ENCODE data around the gene NEURL3.

NEURL3 gene

DNA sequence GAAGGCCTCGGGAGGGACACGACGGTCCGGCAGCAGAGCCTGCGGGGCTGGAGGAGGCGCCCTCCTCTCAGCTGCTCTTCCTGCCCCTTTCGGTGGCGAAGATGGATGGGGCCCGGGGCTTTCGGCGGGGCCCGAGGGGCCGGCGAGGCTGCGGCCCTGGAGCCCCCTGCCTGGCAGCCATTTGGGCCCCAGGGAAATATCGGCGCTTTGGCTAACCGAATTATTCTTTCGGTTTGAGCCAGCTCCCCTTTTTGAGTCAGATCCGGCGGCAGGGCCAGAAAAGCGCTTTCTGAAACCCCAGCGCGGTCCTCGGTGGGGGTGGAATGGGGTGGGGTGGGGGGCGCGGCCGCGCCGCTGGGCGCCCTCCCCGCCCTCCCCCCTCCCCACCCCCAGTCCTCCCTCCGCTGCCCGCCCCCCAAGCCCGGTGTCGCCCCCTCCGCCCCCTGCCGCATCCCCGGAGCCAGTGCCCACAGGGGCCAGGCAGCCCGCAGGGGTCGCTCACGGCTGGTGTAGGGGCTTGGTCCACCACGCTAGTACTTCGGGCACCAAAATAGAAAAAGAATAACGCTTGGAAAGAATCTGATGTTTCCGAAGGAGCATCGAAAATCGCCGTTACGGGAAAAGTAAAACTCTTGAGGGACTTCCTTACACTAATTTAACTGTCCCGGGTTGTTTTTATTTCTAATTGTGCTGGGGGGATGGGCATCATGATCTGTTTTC, 22.3 kb upstream of the NEURL3 start:
- peak; percentile 31 for DNase-seq (ENCODE audit: low read depth)

DNA sequence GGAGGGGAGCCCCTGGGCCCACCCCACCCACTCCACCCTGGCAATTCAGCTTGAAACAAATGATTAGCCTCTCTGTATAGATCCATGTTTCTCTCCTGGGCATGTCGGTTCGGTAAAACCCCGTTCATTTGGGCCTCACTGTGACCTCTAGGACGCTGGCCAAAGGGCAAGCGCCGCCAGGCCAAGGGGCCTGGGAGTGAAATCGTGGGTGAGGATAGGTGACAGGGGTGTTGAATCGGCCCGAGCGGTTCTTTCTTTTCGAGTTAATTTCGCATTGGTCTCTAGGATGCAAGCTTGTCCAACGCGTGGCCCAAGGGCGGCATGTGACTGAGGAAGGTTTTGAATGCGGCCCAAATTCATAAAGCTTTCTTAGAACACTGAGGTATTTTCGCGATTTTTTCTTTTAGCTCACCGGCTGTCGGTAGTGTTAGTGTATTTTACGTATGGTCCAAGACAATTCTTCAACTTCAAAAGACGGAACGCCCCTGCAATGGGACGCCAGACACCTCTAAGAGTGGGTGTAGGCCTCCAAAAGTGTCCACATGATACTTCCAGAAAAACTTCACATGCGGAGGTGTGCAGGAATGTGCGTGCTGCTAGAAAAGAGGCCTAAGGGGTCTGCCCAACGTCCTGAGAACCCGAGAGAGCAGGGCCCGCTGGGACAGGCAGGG, 21.6 kb upstream of the NEURL3 start:
- DNase-seq (ENCODE audit: low read depth): no peak

DNA sequence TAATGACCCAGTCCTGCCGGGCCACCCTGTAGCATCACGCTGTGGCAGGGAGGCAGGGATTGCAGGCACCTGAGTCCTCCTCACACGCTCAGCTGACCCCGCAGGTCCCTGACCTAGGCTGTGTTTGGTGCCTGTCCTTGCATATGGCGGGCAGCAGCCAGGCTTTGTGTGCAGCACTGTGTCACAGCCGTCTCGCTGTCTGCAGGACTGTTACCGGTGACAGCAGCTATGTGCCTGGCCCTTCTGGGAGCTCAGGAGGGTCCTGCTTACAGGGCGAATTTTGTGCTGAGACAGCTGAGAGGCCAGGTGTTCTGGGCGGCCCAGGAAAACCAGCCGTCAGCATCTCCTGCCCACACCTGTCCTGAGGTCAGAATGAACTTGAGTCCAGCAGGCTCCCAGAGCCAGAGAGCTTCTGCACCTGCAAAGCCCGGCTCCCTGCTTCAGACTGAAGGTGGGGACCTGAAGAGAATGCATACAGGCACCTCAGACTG, 21.0 kb upstream of the NEURL3 start:
- DNase-seq (ENCODE audit: low read depth): no peak

DNA sequence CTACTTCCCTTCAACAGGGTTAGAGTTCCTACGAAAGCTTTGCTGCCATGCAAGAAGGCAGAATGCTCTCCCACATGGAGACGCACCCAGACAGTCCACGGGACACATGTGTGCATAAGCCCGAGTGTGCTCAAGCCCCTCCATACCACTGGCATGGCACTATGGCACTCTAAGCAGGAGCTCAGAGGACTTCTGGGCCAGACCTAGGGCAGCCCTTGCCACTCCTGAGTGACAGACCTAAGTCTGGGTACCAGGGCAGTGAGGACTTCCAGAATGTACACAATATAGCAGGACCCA, 20.0 kb upstream of the NEURL3 start:
- DNase-seq (ENCODE audit: low read depth): no peak

DNA sequence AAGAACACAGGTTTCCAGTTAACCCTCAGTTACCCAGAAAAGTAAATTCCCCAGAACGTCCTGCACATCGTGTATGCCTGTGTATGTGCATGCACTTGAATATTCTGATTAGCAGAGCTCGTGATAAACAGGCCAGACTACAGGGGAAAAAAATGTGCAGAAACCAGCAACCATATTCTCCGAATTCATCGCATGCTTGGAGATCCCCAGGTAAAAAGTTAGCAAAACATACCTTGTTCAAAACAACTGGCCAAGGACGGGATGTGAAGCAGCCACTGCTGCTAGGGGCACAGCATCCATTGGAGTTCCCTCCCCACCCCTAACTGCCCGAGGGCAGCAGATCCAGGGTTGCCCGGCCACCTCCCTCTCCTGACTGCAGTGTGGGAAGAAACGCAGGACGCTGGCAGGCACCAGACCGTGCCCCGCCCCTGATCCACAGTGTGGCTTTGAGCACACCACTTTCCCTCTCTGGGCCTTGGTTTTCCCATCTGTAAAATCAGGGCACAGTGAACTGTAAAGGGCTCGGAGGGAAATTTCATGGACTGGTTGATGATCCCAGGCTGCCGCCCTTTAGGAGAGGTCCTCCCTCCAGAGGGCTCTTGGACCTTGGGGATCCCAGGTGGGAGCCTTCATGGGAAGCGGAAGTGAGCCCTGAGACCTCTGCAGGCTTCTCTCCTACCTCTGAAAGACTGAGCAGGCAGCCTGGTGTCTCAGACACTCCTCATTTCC, 19.5 kb upstream of the NEURL3 start:
- no peak for DNase-seq (ENCODE audit: low read depth)

DNA sequence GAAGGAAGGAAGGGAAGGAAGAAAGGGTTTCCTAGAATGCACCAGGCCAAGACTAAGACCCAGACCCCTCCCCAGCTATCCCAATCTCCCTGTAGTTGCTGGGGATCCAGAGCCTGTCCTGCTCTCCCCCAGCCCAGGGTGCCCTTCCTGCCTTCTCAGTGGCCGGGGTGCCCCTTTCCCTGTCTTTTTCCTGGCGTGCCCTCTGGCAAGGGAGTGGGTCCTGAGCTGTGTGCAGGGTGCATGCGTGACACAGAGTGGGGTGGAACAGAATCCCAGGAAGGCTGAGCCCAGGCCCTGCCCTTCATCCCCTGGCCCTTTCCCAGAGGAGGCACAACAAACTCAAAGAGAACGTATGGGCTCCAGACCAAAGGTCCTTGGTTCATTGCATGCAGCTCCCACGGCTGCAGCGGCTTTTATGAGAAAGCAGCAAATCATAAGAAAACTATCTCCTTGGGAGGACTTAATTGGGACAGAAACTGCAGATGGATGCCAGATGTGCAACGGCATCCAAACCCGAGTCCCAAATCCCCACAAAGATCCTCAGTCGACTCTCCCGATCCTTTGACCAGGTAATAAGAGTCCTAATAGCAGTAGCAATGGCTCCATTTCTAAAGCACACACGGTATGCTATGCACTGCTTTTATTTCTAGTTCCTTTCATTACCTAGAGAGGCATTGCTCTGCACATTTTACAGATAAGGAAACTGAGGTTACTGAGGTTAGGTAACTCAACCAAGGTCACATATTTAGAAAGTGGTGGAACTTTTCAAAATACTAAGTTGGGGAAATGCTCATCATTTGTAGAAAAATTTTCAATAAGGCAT, 18.7 kb upstream of the NEURL3 start:
- no peak for DNase-seq (ENCODE audit: low read depth)

DNA sequence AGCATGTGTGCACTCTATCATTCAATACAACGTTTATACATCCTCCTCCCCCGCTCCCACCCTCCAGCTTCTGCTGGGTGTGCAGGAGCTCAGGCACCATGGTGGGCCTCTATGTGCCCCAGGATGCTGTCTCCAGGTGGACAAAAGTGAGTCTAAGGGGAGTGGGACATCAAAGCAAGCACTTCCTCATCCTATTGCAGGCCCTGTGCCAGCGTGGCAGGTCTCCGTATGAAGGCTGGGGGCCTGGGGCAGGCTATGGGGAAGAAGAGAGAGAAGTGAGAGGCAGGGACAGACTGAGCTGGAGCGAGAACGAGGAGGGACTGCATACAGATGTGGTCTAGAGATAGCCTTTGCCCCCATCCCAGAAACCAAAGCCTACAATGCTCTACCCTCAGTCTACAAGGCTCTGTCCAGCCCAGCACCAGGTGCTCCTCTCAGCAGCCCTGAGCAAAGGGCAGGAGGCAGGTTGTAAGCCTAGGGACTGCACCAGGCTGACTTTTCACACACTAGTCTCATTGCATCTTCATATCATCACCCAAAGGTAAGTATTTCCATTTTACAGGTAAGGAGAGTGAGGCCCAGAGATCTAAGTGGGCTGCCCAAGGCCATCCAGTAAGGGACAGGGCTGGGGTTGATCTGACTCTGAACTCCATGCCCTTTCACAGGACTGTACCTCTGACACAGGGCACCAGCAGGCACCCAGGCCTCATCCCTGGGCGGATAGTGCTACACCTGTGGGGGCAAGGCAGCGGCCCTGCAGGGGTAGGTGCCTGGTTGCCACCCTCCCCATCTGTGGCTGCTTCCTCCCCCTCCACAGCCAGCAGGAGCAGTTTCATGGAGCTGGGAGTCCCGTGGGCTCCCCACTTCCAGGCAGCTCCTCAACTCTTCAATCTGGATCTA, 17.4 kb upstream of the NEURL3 start:
- DNase-seq (ENCODE audit: low read depth): no peak

DNA sequence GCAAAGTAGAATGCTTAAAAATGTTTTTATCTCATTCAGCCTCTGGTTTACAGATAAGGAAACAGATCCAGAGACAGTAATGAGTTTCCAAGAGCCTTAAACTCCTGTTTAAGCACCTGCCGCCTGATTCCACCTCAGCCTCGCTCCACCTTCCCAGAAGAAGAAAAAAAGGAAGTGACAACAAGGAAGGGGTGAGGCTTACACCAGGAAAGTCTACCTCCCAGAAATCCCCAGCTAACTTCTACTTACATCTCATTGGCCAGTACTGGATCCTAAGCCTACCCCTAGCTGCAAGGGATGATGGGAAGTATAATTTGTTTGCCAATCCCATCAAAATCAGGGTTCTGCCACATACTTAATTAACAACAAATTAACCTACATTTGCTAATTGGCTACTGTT, 16.1 kb upstream of the NEURL3 start:
- no peak for DNase-seq (ENCODE audit: low read depth)

DNA sequence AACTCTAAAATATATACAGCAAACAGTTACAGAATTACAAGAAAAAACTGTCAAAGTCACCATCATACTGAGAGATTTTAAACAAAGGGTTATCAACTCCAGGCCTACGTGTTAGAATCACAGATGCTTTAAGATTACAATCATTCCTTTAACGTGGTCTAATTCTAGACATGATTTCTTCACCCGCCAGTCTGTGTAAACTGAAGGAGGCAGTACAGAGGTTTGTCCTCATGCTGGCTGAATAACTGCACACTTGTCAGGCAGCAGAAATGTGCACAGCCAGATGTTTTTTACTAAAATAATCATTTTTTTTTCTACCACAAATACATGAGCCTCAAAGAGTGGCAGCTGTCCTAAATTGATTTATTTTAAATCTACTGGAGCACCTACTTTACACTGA, 15.5 kb upstream of the NEURL3 start:
- no peak for DNase-seq (ENCODE audit: low read depth)

DNA sequence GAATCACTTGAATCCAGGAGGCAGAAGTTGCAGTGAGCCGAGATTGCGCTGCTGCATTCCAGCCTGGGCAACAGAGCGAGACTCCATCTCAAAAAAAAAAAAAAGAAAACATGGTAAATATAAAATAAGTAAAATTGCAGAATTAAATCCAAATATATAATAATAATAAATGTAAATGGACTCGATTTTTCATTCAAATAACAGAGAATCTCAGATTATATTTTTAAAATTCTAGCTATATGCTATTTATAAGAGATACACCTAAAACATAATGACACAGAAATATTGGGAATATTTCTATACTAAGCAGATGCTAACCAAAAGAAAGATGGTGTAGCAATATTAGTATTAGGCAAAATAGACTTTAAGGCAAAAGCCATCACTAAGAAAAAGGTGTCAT, 15.1 kb upstream of the NEURL3 start:
- DNase-seq (ENCODE audit: low read depth): no peak

DNA sequence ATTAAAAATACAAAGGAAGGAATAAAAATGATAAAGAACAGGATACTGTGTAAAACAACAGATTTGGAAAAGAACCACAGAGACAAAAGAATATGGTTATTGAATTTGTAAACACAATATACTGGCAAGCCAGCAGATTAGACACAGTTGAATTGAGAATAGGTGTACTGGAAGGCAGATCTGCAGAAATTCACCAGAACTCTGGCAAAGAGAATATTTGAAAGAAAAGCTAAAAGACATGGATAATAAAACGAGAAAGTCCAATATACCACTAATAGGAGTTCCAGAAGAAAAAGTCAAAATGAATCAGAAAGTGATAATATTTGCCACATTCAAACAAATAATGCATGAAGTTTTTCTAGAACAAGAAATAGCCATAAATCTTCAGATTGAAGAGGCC, 11.9 kb upstream of the NEURL3 start:
- no peak for DNase-seq (ENCODE audit: low read depth)

DNA sequence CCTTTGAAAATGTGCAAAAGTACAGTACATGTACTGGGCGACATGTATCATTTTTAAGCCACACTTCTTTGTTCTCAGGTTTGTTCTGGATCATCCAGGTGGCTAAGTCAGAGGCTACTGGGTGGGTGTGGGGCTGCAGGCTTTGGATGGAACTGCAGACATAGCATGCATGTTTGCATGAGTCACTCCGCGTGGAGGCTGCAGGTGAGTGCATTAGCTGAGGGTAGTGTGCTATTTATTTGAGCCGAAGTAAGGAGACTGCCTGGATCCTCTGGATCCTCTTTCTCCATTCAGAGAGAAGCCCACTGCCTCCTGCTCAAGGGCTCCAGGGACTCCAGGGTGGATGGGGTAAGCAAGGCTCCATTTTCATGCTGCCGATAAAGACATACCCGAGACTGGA, 9.4 kb upstream of the NEURL3 start:
- no peak for DNase-seq (ENCODE audit: low read depth)

DNA sequence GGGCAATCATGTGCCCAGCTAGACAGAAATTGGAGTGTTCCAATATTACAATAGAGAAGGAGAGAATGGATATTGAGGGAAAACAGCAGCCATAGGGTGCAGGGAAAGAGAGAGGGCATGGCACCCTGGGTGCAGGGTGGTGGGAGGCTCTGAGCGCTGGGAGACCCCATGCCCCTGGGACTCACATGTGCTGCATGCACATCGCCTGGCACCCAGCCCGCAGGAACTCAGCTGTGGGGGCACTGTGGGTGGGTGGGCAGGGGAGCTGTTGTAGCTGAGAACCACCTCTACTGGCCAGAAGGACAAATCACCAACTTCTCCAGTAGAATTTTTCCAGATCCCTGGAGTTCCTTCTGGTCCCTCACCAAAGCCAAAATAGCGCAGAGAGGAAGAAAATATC, 7.2 kb upstream of the NEURL3 start:
- DNase-seq (ENCODE audit: low read depth): no peak

DNA sequence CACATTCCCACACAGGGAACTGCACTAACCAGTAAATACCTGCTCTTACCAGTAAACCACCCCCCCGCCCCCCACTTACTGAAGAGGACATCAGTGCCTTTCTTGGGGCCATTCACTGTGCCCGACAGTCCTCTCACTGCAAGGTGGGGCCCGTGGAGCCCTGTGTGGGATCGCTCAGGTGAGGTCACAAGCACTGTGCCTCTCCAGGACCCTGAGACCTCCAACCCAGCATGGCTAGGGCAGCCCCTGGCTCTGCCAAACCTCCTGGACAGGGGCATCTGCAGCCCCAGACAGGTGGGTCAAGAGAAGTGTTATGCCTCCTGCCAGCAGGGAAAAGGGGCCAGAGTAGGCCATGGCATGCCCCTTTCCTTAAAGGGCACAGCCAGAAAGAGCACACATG, 6.7 kb upstream of the NEURL3 start:
- no peak for DNase-seq (ENCODE audit: low read depth)

DNA sequence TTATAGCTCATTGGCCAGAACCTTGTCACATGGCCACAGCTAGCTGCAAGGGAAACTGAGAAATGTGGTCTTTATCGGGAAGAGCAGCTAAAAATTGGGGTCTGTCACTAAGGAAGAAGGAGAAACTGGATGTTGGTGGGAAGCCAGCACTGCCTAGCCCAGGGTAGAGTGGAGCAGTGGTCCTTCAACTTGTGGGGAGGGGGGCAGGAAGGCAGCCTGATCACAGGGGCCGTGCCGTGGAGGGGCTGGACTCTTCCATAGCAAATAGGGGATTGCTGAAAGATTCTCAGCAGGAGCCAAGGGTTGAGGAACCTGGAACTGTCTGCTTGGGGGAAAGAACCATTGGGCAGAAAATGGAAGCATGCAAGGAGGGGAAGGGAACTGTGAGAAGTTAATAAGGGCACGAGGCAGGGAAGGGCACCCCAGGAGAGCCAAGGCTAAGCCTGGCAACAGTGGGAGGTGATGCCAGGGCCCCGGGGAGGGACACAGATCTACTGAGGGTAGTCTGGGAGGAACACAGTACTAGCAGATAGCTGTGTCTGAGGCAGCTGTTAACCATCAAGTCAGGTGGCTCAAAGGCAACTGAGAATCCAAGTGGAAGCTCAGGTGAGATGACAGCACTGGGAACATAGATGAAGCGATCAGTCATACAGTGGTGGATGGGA, 5.9 kb upstream of the NEURL3 start:
- DNase-seq (ENCODE audit: low read depth): no peak

DNA sequence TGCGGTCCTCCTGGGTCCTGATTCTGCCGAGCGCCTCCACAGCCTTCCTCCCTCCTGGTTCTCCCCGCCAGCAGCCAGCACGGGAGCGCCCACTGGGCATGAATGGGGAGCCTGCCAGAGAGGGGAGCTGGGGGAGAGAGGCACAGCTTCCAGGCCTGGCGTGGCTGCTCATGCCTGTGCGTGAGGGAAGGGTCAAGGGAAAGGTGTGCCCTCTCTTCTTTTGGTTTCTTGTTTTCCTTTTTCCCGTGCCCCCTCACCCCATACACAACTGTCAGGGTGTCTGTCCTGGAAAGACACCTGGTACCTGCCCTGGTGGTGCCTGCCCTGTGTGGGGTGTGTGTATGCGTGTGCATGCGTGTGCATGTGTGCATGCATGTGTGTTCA, 4.7 kb upstream of the NEURL3 start:
- DNase-seq (ENCODE audit: low read depth): no peak

DNA sequence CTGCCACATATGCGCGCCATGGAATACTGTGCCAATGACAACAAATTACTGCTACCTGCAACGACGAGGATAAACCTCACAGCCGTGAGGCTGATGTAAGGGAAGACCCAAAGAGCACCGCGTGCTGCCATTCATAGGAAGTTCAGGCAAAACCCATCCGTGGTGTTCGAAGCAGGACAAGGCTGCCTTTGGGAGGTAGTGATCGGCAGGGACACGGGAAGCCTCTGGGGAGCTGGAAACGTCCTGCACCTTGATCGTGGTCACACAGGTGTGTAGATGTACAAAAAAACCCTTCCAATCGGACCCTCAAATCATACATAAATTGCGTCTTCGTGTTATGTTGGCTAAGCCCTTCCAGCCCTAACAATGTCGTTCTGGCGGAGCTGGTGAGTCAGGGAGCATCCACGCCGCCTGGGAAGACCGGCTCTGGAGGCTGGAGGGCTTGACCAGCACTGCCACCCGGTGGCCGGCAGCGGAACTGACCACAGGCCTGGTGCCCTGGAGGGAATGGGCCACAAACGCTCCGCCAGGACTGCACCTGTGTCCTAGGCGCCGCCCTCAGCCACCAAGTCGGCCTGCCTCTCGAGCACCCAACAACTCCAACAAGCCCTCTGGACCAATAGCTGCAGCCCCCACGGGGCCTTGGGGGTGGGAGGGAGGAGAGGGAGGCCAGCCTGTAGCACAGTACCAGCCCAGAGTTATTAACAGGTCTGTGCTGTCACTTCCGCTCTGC, 4.1 kb upstream of the NEURL3 start:
- DNase-seq (ENCODE audit: low read depth): no peak

DNA sequence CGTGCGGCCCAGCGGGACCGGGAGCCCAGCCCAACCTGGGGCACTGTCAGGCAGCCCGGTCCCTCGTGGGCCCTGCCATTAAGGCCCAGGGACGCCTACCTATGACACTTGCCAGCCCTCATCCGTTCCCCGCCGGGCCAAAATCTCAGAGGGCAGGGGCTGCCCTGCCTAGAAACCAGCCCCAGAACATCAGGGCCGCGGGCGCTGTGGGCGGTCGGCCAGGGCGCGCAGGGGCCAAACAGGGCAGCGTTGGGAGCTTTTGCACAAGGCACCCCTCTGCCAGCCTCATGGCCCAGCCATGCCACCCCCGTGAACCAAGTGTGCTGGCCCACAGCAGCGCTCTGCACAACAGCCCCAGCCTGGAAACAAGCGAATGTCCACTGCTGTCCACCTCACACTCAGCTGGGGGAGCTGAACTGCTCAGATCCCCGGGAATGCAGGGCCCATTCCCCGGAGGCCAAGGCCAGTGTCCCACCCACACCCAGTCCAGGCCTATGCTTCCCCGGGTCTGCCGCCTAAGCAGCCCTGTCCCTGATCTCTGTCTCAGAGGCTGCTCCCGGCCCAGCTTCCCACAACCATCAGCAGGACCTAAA, 3.5 kb upstream of the NEURL3 start:
- no peak for DNase-seq (ENCODE audit: low read depth)

DNA sequence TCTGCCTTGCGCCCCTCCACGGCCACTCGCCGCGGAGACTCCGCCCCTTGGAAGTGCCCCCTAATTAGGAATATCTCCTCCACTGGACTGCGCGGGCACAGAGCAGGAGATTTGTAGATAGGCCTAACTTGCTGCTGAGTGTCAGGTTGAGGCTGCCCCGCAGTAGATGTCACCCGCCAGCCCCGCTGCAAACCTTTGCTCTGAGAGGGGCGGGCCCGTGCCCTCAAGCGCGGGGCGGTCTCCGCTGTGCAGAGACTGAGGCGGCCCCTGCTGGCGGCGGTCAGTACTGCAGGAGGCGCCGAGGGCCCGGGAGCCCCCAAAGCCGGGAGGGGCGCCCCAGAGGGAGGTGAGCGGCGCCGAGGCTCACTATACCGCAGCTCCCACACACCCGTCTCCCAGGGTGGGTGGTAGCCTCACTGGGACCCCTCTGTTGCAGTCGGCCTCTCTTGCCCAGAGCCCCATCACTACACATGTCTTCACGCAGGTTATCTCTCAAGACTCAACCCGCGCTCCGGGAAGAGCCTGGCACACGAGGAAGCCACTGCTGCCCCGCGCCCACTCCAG, 2.9 kb upstream of the NEURL3 start:
- DNase-seq (ENCODE audit: low read depth): peak; percentile 77

DNA sequence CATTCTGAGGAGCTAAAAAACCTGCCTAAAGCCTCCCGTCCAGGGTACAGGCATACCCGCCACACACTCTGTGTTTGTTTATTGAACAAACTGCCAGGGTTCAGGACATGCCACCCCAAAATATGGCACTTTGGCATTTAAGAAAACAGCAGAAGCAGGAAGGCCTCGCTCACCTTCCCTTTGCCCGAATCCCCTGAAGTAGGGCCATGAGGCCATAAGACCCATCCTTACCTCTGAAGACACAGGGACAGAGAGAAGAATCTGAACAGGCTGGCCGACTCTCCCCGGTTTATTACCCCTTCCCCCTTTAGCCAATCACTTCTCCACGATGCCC, 1.7 kb upstream of the NEURL3 start:
- DNase-seq (ENCODE audit: low read depth): no peak
